ENCODE data around the gene SLPI.

The SLPI gene

DNA sequence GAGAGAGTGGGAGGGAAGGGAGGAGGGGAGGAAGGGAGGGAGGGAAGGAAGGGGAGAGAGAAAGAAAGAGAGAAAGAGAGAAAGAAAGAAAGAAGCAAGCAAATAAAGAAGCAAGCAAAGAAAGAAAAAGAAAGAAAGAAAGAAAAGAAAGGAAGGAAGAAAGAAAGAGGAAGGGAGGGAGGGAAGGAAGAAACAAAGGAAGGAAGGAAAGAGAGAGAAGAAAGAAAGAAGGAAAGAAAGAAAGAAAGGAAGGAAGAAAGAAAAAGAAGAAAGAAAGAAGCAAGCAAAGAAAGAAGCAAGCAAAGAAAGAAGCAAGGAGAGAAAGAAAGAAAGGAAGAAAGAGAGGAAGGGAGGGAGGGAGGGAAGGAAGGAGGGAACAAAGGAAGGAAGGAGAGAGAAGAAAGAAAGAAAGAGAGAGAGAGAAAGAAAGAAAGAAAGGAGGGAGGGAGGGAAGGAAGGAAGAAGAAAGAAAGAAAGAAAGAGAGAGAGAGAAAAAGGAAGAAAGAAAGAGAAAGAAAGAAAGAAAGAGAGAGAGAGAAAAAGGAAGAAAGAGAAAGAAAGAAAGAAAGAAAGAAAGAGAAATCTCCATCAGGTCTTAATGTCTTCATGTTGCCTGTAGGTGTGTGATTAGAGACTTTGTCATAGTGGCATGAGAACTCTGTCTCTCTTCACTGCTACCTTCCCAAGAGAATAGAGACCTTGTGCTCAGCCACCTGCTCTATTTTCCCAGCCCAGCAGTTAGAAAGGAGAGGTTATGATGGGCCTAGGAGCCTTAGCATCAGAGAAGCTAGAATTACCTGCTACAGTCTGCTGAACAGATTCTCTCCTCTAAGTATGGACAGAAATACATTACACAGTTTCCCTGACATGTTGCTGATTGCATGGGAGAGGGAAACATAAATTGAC, 42.5 kb downstream of the SLPI start:
- no peak for DNase-seq

DNA sequence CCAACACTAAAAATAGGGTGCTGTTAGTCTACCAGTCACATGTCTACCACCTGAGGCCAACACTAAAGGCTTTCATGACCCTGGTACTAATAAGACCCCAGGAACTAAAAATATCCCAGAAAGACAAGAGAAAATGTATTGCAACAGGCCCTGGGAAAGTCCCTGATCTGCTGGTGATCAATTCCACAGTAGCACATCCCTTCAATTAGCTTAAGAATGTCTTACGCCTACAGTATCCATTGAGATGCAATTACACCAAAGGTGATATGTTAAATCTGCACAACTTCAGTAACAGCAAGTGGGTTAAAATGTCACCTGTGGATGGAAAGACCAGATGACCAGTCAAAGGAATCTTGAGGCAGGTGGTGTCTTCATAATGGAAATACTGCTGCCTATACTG, 44.4 kb downstream of the SLPI start:
- no peak for DNase-seq

GRCh38 chr20:45206725-45207124, 47.6 kb downstream of the SLPI start, which contains the start of gene SEMG1:
Gene SEMG1, plus strand, starts transcription at chr20:45207033. Its CDS starts 21 bp downstream, at chr20:45207054.
- DNase-seq = no peak
